Neural crest cell (in vitro differentiated cells): Measurements from ENCODE around the gene PDGFD. TPM values are rescaled to one million over a fixed set of nuclear protein-coding genes. Genes with fewer than 3 reads are reported as not detected.

Experiments
- DNase-seq: peaks from one replicate; pipeline ENCODE4 v3.0.0; 2021; ENCODE audit warnings: low read depth, mixed read lengths, low spot score
- H3K27ac Mint-ChIP-seq: one replicate; pipeline ENCODE4 v1.8.0; 2021; ENCODE audit warnings: mild to moderate bottlenecking, mixed read lengths; ENCODE audit not compliant: unreplicated experiment
- H3K27me3 Mint-ChIP-seq: 2 replicates; pipeline ENCODE4 v1.8.0; 2021; ENCODE audit warnings: low read depth, mild to moderate bottlenecking, mixed read lengths
- H3K36me3 Mint-ChIP-seq: 2 replicates; pipeline ENCODE4 v1.8.0; 2021; ENCODE audit warnings: low read depth, mild to moderate bottlenecking, mixed read lengths
- H3K4me1 Mint-ChIP-seq: 2 replicates; pipeline ENCODE4 v1.8.0; 2021; ENCODE audit warnings: mixed read lengths
- H3K4me3 Mint-ChIP-seq: one replicate; pipeline ENCODE4 v1.8.0; 2021; ENCODE audit warnings: mild to moderate bottlenecking, mixed read lengths
- H3K9me3 Mint-ChIP-seq: 2 replicates; pipeline ENCODE4 v1.8.0; 2021; ENCODE audit warnings: mixed read lengths
- CTCF ChIP-seq: fragments of 200-600 bp; sonication (generic); conservative IDR thresholded peaks from 2 replicates; pipeline ENCODE4 v1.5.0; 2021; ENCODE audit warnings: antibody characterized with exemption, mild to moderate bottlenecking
- total RNA-seq: library from RNA; stranded (reverse); gene quantifications from 2 replicates; pipeline ENCODE4 v1.2.1, GENCODE V29; 2021

The PDGFD gene
- total RNA-seq, 1 donor from 2014 or later: 3.4 TPM

DNA sequence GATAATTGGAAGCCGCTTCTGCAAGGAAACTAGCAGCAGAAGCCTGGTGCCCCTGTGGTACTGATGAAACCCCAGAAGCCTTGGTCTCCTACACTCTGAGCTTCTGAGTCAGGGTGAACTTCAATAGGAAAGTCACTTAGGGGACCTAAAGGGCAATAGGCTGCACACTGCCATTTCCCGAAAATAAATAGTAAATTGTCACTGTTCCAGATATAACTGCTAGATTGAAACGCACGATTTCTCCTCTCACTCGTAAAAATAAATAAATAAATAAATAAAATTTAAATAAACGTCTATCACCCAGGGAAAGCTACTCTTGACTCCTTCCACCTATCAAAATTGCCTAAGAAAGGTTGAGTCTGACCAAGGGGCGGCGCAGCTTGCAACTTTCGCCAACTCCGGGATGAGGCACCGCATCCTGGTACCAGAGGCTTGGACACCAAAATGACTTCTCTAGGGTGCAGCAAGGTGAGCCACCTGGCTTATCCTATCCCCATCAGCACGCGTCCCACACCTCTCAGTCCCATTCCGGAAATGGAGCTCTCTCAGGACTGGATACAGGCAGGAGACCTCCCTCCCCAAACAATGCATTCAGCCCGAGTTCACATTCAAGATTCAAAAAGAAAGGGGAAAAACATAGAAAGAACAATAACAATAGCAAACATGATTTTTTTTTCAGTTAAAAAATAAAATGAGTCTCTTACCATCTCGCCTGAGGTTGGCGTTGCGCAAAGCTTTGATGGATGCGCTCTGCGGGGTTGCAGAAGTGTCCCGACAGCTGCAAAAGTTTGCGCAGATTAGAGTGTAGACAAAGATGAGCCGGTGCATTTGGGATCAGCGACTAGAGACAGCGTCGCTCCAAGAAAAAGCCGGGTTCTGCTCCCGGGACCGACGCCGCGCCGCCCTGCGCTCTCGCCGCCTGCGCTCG, 583 bp downstream of the PDGFD start:
- H3K9me3 Mint-ChIP-seq: no peaks in the 10 kb centered on the region
- peak; percentile 16 for DNase-seq
- no peak for TF ChIP-seq CTCF
- no peaks in the 10 kb centered on the region for H3K36me3 Mint-ChIP-seq
- peaks cover 18% of the 10 kb centered on the region for H3K27me3 Mint-ChIP-seq
- H3K4me1 Mint-ChIP-seq: peaks cover 9% of the 10 kb centered on the region
- peak overlapping the region; percentile 96 for H3K27ac Mint-ChIP-seq
- peak overlapping the region; percentile 99 for H3K4me3 Mint-ChIP-seq

GRCh38 chr11:104161751-104162450, 2.0 kb downstream of the PDGFD start:
- Mint-ChIP-seq H3K27me3 (peaks cover 18% of the 10 kb centered on the region), H3K4me1 (peaks cover 9% of the 10 kb centered on the region), H3K27ac (no peak overlapping the region), H3K36me3 (no peaks in the 10 kb centered on the region), H3K9me3 (no peaks in the 10 kb centered on the region), H3K4me3 (peak overlapping the region; percentile 54)
- DNase-seq: no peak
- no peak for TF ChIP-seq CTCF

- H3K4me1 Mint-ChIP-seq: peaks cover 16% of the 10 kb centered on the region
- H3K4me3 Mint-ChIP-seq: no peak overlapping the region
- no peak overlapping the region for H3K27ac Mint-ChIP-seq
- no peaks in the 10 kb centered on the region for H3K36me3 Mint-ChIP-seq
- no peak for DNase-seq
- H3K27me3 Mint-ChIP-seq: peaks cover 15% of the 10 kb centered on the region
- H3K9me3 Mint-ChIP-seq: no peaks in the 10 kb centered on the region
- no peak for TF ChIP-seq CTCF
Observed at GRCh38 chr11:104159356-104159755, 4.6 kb downstream of the PDGFD start.

DNA sequence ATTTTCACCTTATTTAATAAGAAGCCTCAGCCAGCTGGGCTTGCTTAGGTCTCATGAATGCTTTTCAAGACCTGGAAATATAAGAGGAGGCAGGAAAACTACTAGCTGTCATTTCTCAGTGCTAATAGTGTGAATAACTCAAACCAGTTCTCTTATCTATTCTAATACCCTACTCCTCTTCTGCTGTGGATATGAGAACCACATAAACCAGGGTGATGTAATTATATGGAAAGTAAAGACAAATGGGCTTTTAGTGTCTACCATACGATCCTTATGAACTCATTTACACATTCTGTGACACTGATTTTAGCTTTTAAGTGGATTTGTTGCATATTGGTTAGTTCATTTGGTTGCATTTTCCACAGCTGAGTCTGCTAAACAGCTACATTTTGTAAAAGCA, 8.6 kb downstream of the PDGFD start:
- no peak overlapping the region for H3K4me3 Mint-ChIP-seq
- TF ChIP-seq CTCF: no peak
- H3K27me3 Mint-ChIP-seq: no peaks in the 10 kb centered on the region
- no peak overlapping the region for H3K27ac Mint-ChIP-seq
- no peak for DNase-seq
- H3K9me3 Mint-ChIP-seq: no peaks in the 10 kb centered on the region
- peaks cover 13% of the 10 kb centered on the region for H3K4me1 Mint-ChIP-seq
- no peaks in the 10 kb centered on the region for H3K36me3 Mint-ChIP-seq

- Mint-ChIP-seq H3K27ac (no peak overlapping the region), H3K9me3 (no peaks in the 10 kb centered on the region), H3K36me3 (no peaks in the 10 kb centered on the region), H3K4me1 (peaks cover 13% of the 10 kb centered on the region), H3K4me3 (no peak overlapping the region), H3K27me3 (no peaks in the 10 kb centered on the region)
- DNase-seq: no peak
- TF ChIP-seq CTCF: no peak
Observed at GRCh38 chr11:104154296-104154695, 9.7 kb downstream of the PDGFD start.
